ENCODE results near the gene MYH7.

MYH7 gene

GRCh38 chr14:23481979-23482822 lies 46.7 kb upstream of the MYH7 start:
- H3K9me3 ChIP-seq (ENCODE audit: insufficient read depth, low read length): no peaks in the 10 kb centered on the region
- H3K4me2 ChIP-seq (ENCODE audit: low read depth, low read length, poor library complexity, severe bottlenecking): no peak overlapping the region
- TF ChIP-seq, protein P1, sequence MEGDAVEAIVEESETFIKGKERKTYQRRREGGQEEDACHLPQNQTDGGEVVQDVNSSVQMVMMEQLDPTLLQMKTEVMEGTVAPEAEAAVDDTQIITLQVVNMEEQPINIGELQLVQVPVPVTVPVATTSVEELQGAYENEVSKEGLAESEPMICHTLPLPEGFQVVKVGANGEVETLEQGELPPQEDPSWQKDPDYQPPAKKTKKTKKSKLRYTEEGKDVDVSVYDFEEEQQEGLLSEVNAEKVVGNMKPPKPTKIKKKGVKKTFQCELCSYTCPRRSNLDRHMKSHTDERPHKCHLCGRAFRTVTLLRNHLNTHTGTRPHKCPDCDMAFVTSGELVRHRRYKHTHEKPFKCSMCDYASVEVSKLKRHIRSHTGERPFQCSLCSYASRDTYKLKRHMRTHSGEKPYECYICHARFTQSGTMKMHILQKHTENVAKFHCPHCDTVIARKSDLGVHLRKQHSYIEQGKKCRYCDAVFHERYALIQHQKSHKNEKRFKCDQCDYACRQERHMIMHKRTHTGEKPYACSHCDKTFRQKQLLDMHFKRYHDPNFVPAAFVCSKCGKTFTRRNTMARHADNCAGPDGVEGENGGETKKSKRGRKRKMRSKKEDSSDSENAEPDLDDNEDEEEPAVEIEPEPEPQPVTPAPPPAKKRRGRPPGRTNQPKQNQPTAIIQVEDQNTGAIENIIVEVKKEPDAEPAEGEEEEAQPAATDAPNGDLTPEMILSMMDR (IDR thresholded peaks at IDR 0.05; ENCODE audit: insufficient read depth, low read length, poor library complexity, severe bottlenecking): peak; percentile 20
- no peak for TF ChIP-seq EZH2phosphoT487 (conservative IDR thresholded peaks at IDR 0.05; ENCODE audit: low read length)
- no peak overlapping the region for H3K4me3 ChIP-seq (ENCODE audit: insufficient read depth, low read length, poor library complexity, severe bottlenecking)
- H2AFZ ChIP-seq (ENCODE audit: low read depth, low read length, severe bottlenecking): no peak overlapping the region
- H3K36me3 ChIP-seq (ENCODE audit: low read length): peaks cover 15% of the 10 kb centered on the region; the same call in 1 of the 2 replicates
- no peaks in the 10 kb centered on the region for H3F3A ChIP-seq (ENCODE audit: insufficient read depth)
- no peaks in the 10 kb centered on the region for H3K79me2 ChIP-seq (ENCODE audit: insufficient read depth, low read length)
- no peak overlapping the region for H3K9ac ChIP-seq (ENCODE audit: low read length)
- no peaks in the 10 kb centered on the region for H4K20me1 ChIP-seq (ENCODE audit: low read depth, low read length)
- H3K27me3 ChIP-seq (ENCODE audit: low read length): no peaks in the 10 kb centered on the region
- H3K9me2 ChIP-seq (replicated peaks; ENCODE audit: insufficient read depth, low read length): no peaks in the 10 kb centered on the region
- H3K27ac ChIP-seq (ENCODE audit: low read depth, low read length): no peak overlapping the region

DNA sequence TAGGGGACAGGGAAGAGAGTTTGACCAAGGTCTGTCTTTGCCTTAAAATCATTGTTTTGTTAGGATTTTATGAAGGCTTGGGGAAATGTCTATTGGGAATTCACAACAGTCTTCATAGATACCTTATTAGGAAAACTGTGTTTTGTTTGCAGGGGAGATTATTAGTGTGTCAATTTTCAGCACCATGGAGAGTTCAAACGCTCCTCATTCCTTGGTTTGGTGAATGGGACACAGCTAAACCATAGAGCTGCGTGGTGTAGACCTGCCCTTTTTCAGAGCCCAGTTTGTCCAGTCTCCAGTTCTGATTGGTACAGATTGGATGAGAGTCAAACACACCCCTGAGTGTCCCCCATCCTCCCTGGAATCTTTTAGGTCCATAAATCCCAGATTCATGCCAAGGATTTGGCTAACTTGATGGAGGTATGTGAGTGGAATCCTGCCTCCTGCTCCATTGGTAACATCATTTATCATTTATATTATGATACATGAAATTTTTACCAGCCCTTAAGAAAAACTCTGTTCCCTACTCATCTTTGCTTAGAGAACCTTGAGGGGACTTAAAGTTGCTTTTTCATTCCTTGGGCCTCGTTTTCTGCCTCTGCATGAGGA lies 46.0 kb upstream of the MYH7 start:
- no peaks in the 10 kb centered on the region for H4K20me1 ChIP-seq (ENCODE audit: low read depth, low read length)
- H3K4me3 ChIP-seq (ENCODE audit: insufficient read depth, low read length, poor library complexity, severe bottlenecking): no peak overlapping the region
- no peak for TF ChIP-seq EZH2phosphoT487 (conservative IDR thresholded peaks at IDR 0.05; ENCODE audit: low read length)
- TF ChIP-seq, protein P1 (IDR thresholded peaks at IDR 0.05; ENCODE audit: insufficient read depth, low read length, poor library complexity, severe bottlenecking): no peak
- no peaks in the 10 kb centered on the region for H3K9me3 ChIP-seq (ENCODE audit: insufficient read depth, low read length)
- H3K79me2 ChIP-seq (ENCODE audit: insufficient read depth, low read length): no peaks in the 10 kb centered on the region
- H3K9me2 ChIP-seq (replicated peaks; ENCODE audit: insufficient read depth, low read length): no peaks in the 10 kb centered on the region
- H3K36me3 ChIP-seq (ENCODE audit: low read length): peaks cover 18% of the 10 kb centered on the region; the same call in 1 of the 2 replicates
- H3K4me2 ChIP-seq (ENCODE audit: low read depth, low read length, poor library complexity, severe bottlenecking): no peak overlapping the region
- no peaks in the 10 kb centered on the region for H3K27me3 ChIP-seq (ENCODE audit: low read length)
- H3F3A ChIP-seq (ENCODE audit: insufficient read depth): no peaks in the 10 kb centered on the region
- no peak overlapping the region for H3K9ac ChIP-seq (ENCODE audit: low read length)
- no peak overlapping the region for H2AFZ ChIP-seq (ENCODE audit: low read depth, low read length, severe bottlenecking)
- no peak overlapping the region for H3K27ac ChIP-seq (ENCODE audit: low read depth, low read length)

DNA sequence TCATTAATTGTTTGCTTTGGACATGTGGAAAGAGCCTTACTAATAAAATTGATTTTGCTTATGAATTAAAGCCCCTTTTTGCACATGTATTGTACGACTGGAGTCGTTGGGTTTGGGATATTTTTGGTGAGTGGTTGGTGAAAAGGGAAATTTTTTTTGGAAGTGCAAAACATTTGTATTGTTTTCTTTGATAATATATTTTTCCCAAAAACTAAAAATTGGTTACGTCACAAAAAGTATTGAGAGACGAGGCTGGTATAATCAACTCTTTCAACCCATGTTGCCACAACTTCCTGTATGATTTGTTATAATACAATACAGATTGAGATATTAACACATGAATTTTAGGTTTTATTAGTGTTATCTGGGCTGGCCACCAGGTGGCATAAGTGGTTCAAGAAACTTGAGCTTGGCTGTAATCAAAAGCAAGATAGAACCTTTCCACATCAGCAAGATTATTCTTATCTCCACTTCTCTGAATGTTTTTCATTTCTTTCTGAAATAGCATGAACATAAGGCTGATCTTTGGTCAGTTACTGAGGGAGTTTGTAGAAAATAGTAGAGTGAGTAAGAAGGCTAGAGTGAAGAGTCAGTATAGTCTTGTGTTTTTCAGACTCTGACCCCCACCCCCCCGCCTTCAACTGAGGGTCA lies 42.8 kb upstream of the MYH7 start:
- Histone ChIP-seq H3K4me2 (ENCODE audit: low read depth, low read length, poor library complexity, severe bottlenecking) (no peak overlapping the region), H4K20me1 (ENCODE audit: low read depth, low read length) (no peaks in the 10 kb centered on the region), H3K79me2 (ENCODE audit: insufficient read depth, low read length) (no peaks in the 10 kb centered on the region), H3F3A (ENCODE audit: insufficient read depth) (no peaks in the 10 kb centered on the region), H3K27me3 (ENCODE audit: low read length) (no peaks in the 10 kb centered on the region), H3K9ac (ENCODE audit: low read length) (no peak overlapping the region), H3K4me3 (ENCODE audit: insufficient read depth, low read length, poor library complexity, severe bottlenecking) (no peak overlapping the region), H3K9me2 (replicated peaks; ENCODE audit: insufficient read depth, low read length) (no peaks in the 10 kb centered on the region), H2AFZ (ENCODE audit: low read depth, low read length, severe bottlenecking) (no peak overlapping the region), H3K36me3 (ENCODE audit: low read length) (peaks cover 33% of the 10 kb centered on the region; the same call in 1 of the 2 replicates), H3K9me3 (ENCODE audit: insufficient read depth, low read length) (no peaks in the 10 kb centered on the region), H3K27ac (ENCODE audit: low read depth, low read length) (no peak overlapping the region)
- TF ChIP-seq, protein P1 (IDR thresholded peaks at IDR 0.05; ENCODE audit: insufficient read depth, low read length, poor library complexity, severe bottlenecking): peak; percentile 63
- no peak for TF ChIP-seq EZH2phosphoT487 (conservative IDR thresholded peaks at IDR 0.05; ENCODE audit: low read length)
